HG03558 (cell line): ENCODE measurements around the gene BANP.
"Not testable (repeated sequence)": the region's sequence is repeated elsewhere in the genome, so short reads cannot be mapped to it uniquely, and the experiment has no call there.

Experiments
- ATAC-seq: cut with Tn5 transposase; IDR thresholded peaks from one replicate; pipeline ENCODE4 v1.9.1; 2021; ENCODE audit warnings: moderate number of reproducible peaks; ENCODE audit not compliant: unreplicated experiment; ENCODE audit errors: extremely low read depth

BANP gene

DNA sequence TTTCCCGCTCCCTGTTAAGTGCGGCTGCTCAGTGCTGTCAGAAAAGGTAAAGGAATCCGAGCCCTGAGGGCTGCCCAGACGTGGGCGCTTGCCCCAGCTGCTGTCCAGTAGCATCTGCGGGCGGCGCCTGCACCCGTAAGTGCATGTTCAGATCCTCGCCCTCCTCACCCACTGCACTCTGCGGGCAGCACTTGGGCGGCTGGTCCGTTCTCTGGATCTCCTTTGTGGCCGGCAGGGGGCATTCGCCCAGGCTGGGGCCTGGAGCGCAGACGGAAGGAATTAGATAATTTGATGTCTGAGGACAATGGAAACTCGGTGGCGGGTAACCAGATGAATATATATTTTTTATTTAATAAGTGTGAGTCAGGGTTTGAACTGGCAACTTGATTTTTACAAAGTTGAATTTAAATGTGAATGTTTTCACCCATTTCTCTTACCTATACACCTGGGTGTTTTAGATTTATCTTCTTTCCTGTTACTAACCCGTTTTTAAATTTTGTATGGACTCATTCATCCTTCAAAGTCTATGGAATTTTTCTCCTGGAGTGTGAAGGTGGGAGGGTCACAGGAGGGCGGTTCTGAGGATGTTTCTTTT is 73.4 kb downstream of the BANP start:
- not testable (repeated sequence) for ATAC-seq

DNA sequence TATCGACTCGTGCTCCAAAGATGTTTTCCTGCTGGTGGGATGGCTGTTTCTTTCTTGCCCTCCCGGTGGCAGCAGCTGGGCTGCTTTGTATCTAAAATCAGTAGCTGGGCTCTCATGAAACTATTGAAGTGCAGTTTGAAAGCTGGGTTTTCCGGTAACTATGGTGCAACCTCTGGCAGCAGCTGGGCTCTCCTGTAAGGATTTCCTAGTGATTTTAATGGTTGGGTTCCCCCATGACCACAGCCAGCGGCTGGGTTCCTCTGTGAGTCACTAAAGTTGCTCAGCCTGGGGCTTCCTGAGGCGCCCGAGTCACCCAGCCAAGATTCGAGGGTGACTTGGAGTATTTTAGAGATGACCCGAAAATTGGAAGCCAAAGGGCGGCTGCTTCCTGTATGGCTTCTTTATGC is 73.9 kb downstream of the BANP start:
- not testable (repeated sequence) for ATAC-seq

DNA sequence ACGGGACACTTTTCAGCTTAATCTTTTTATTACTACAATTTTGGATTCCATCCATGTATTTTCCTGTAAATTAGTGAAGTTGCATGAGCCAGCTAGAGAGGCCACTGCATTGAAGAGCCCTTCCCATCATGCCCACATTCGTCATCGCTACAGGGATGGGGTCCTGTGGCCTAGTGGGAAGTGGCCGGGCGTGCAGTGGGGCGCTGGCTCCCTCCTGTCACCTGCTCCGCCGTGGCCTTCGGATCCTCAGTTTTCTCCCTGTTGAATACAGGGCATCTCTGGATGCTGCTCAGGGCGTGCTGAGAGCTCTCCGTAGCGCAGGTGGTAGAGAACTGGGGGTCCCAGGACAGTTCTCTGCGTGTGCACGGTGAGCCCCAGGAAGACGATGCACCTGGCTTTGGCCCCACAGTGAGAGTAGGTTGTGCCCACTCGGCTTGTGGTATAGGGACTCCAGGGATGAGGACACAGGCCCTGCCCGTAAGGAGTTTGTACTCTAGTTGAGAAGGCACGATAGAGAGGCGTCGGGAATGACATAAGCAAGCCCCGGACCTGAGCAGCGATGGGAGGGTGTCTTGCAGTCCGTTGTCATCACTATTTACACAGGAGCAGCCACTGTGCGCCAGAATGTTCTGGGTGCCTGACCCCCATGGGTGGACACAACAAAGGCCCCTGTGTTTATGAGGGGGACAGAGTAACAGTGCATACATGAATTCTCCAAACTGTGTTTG is 74.8 kb downstream of the BANP start:
- ATAC-seq, result not testable (repeated sequence)

DNA sequence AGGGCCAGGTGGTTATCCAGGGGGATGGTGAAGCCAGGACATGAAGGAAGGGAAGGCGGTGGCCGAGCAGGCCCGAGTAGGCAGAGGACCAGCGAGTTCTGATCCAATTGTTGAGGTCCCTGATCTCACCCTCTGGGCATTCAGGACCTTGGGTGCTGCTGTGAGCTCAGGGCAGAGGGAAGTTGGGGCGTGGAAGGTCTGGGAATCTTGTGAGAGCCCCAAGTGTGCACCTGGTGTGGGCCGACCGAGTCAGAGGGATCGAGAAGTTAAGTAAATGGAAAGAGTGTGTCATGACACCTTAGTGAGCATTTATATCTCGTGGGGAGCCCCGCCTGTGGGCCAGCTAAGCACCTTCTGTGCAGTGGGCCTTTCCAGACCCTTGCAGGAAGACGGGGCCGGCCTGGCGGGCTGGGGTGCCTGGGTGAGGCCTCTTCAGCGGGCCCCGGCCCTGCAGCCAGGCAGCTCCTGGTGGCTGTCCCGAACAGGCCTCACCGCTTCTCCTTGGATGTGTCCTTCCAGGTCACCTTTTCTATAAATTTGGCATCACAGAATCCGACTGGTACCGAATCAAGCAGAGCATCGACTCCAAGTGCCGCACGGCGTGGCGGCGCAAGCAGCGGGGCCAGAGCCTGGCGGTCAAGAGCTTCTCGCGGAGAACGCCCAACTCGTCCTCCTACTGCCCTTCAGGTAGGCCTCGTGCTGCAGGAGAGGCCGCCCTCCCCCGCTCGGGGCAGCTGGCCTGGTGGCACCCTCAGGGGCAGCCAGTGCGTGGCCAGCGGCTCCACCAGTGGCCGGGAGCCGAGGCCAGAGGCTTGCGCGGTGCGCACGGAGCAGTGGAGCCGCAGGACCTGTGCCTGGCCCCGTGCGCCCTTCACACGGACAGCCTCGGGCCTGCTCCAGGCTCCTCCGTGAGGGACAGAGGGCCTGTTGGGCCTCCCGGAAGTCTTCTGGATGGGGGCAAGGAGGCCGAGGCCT is 76.0 kb downstream of the BANP start:
- no peak for ATAC-seq

DNA sequence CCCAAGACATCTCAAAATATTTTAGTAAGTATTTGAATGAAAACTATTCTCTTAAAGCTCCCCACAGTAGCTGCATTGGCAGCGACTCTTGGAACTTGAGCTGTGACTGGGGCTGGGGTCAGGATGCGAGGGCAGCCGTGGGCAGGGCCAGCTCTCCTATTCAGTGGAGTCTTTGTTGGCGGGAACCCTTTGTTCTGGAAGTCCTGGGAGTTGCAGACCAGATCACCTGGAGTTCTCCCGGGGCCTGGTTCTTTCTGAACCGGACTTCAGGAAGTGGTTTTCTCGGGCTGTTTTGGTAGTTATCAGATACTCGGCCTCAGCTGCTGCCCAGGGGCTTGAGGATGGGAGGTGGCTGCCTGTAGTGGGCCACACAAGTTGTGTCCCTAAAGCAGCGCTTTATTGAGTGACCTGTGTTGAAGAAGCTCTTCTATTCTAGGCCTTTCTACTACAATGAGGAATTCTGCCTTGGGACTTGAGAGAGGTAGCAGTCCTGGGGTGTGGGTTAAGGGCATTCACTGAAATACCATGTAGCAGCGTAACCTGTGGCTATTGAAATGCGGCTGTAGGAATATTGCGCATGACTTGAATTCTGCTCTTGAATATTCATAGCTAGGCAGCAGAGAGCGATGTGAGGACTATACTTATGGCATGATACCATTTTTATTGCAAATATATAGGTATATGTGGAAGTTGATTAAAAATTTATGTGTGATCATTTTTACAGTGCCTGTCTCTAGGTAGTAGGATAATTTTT is 77.1 kb downstream of the BANP start:
- ATAC-seq, result not testable (repeated sequence)

DNA sequence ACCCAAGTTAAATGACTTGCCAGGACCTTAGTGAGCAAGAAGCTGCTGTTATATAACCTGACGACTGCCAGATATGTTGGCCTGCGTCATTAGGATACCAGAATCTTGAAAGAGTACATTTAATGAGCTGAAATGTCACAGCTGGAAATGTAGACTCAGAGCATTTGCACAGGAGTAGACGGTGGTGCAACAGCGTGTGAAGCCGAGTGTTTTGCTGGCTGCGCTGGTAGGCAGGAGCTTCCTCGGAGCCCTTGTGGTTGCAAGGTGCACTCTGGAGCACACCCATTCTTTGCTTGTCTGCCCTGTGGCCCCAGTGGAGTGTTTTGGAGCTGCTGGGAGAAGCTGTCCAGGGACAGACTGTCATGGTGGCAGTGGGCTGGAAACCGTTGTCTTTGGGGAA is 79.3 kb downstream of the BANP start:
- no peak for ATAC-seq

DNA sequence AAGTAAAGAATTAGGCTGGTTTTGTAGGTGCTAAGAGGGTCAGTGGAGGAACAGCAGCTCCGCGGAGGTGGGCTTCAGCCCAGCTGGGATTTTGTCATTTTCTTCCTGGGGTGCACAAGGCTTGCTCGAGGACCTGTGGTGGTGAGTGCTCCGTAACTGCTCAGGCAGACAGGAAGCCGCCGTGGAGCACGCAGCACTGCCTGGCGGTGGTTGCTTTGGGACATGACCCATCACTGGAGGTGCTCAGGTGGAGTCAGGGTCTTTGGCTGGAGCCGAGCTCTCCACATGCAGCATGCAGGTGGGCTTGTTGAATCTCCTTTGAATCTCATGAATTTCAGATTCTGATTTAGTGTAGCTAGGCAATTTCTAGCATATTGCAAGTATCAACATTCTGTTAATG is 79.7 kb downstream of the BANP start:
- not testable (repeated sequence) for ATAC-seq

DNA sequence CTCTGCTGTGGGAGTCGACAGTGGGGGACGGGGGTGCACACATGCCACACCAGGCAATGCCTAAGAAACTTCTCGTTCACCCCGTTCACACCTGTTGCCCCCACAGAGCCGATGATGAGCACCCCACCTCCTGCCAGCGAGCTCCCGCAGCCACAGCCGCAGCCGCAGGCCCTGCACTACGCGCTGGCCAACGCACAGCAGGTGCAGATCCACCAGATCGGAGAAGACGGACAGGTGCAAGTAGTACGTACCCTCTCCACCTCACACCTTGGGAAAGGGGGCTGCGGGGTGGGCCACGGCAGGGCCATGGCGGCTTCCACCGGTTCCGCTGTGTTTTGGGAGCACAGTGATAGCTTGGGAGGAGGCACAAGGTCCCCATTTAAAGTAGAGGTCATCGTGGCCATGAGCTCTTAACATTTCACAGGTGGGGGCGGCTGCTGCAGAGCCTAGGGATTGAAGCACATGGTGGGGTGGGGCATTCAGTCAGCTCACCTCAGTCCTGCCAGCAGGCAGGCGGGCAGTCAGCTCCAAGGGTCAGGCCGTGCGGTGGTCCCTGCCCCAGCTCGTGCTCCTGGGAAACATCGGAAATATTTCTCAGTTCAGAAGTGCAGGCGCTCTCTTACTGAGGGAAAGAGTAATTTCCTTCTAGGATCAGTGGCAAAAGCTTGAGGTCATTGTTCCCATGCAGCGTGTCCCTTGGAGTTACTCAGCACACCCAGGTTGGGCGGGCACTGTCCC is 81.9 kb downstream of the BANP start:
- ATAC-seq, result not testable (repeated sequence)

DNA sequence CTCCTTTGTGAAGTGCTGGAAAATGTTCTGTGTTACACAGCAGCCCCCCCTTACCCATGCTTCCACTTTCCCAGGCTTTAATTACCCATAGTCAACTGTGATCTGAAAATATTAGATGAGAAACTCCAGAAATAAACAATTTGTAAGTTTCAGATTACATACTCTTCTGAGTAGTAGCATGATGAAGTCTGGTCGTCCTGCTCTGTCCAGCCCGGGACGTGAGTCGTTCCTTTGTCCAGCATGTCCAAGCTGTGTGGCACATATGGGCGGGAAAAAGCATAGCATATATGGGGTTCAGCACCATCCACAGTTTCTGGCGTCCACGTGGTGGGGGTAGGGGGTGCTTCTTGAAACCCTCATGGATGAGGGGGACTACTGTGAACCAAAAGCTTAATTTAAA is 83.5 kb downstream of the BANP start:
- ATAC-seq, result no peak

DNA sequence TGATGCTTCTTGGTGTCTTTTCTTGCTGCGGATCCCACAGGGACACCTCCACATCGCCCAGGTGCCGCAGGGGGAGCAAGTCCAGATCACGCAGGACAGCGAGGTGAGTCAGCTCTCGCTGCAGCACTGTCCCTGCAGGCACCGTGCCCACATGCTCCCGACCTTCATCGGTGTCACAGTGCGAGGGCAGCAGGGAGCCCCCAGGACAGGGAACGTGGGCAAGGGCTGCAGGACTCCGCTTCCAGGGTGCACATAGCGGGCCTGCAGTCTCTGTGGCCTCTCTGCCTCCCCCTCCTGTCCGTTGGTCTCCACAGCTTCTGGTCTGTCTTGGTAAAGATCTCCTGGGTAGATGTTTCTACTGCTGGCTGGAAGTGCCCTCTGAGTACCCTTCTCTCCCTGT is 84.1 kb downstream of the BANP start:
- no peak for ATAC-seq

DNA sequence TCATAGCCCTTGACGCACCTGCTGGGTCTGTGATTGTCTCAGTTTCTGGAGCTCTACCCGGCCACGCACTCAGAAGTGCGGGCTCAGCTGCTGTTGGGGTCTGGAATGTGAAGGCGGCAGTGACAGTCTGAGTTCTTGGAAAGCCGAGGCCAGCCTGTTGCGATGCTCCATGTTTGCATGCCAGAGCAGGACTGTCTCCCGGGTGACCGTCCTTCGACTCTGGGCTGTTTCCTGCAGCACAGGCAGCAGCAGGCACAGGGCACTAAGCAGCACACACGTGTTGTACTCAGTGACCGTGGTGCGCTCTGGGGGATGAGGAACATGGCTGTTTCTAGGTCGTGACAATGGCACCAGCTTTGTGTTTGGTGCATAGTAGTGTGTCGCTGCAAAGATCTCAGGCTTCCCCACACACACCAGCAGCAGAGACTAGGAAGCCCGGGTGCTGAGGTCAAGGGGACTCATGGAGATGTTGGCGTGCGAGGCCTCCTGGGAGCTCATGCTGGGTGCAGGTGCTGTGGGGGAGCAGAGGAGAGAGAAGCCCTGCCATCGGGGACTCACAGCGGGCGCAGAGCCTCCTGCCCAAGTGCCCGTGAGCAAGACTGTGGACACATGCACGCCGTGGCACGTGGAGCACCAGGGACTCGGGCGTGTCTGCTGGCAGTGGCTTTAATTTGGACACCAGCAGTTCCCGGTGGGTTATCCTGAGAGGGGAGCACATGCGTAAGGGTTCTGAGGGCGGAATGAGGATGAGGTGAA is 84.8 kb downstream of the BANP start:
- ATAC-seq, result not testable (repeated sequence)

DNA sequence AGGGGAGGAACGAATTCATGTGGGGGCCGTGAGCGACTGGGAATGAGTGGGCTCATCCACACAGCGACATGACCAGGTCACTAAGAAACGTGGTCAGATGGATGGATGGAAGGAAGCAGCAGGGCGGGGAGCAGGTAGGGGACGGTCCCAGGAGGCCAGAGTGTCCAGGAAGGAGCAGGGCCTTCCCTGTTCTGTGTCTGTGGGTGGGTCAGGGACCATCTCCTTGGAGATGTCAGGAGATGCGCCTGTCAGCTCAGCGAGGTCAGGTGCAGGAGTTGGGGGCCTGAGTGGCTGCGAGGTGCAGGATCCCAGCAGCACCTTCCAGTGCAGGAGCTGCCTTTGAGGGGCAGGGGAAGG is 85.4 kb downstream of the BANP start:
- not testable (repeated sequence) for ATAC-seq

DNA sequence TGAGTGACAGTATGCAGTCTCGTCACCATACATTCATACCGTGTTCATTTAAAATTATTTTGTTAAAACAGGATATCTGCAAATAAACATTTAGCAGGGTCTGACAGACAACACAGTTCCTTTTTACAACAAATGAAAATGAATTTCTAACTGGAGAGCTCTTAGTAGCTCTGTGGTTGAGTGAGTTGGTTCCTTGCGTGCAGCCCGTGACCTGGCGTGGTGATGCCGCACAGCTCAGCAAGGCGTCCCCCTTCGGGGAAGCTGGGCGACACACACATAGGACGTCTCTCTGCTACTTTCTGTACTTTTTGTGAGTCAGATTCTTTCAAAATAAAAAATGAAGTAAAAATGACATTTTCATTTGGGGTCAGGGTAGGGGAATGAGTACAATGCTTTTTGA is 86.1 kb downstream of the BANP start:
- not testable (repeated sequence) for ATAC-seq

DNA sequence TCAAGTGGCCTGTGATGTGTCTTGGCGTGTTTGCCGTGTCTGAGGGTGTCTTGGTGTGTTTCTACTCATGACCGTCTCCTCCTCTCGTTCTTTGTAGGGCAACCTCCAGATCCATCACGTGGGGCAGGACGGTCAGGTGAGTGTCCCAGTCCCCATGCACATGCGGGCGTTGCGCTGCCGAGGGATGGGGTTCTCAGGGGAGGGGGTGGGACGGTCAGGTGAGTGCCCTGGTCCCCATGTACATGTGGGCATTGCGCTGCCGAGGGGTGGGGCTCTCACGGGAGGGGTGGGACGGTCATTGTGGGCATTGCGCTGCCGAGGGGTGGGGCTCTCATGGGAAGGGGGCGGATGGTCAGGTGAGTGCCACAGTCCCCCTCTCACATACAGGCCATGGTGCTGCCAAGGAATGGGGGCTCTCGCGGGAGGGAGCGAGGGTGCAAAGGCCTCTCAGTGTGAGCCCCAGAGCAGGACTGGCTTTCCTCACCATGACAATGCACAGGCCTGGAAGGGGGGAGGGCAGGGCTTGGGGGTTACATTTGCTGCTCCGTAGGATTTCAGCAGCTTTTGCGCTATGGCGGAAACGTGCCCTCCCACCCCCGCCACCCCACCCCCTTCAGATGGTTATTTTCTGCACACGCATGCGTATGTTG is 86.8 kb downstream of the BANP start:
- ATAC-seq, result not testable (repeated sequence)

DNA sequence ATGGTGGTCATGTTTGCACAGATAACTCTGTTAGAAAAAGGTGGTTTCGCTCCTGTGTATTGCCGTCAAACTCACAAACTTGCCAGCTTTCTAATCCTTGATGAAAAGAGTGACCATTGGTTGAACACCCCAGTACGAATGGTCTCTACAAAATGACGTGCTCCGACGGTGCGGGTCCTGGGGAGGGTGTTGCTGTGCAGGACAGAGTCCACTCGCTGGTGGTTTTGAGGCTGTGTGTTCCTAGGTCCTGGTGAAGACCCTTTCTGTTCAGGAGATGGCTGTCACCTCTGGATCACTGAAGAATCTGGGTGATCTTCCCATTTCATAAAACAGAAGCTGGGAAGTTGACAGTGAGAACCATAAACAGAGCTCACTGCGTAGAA is 87.3 kb downstream of the BANP start:
- ATAC-seq, result not testable (repeated sequence)

DNA sequence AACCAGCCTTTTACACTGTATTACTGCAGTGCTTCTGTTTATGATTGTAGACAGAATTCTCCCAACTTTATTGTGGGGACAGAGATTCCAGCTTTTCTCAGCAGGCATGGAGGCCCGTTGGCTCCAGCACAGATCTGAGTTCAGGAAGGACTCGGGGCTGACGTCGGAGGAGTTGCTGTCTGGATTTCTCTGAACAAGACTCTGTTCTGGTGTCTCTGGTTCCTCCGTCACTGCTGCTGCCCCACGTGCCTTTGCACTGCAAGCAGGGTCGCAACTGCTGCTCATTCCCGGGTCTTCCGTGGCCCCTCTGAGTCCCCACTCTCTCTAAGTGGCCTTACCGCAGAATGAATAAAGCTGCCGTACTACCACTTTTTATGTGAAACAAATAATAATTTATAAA is 88.4 kb downstream of the BANP start:
- ATAC-seq, result no peak

DNA sequence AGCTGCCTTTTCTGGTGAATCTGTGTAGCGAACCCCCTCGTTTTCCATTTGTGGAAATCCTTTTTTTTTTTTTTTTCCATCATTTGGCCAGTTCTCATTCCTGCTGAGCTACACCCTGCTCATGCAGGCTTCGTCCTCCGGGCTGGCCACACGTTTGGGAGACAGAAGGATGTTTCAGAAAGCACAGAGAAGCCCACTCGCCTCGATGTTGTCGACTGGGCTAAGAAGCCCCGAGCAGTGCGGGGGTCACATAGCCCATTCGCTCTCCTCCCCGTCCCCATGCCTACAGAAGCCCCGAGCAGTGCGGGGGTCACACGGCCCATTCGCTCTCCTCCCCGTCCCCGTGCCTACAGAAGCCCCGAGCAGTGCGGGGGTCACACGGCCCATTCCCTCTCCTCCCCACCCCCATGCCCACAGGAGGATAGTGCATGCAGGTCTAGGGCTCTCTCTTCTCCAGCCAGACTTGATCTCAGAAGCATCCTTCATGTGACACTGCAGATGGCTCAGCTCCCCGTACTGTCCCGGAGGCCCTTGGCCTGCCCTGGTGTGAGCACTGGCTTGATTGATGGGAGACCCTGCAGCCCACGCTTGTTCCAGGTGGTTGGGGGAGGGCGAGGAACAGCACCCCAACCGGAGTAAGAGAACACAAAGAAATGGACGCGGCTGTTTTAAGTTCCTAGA is 89.1 kb downstream of the BANP start:
- not testable (repeated sequence) for ATAC-seq

DNA sequence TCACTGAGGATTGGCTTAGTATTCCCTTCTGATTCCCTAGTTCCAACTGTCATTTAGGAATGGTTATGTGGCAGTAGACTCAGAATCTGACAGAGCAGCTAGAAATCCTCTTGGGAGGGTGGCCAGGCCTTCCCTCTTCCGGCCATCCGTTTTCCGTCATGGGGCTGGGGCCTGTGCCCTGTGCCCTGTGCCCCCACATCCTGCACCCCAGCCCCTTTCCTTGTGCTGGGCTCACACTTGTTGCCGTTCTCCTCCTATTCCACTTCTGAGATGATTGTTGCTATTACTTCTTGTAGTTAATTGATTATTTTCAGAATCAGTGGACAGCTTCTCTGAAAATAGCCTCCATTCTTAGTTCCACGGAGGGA is 89.6 kb downstream of the BANP start:
- ATAC-seq, result not testable (repeated sequence)
